Ovary (tissue), 10 donors: ENCODE results near the gene RASGRF2. TPM values are rescaled to one million over a fixed set of nuclear protein-coding genes. Genes with fewer than 3 reads are reported as not detected.

Experiments used
- DNase-seq, 5 donors: peaks; one replicate each; pipeline ENCODE4 v3.0.0-alpha.2; 2019 to 2020
- H3K27ac ChIP-seq, 2 donors: fragments of 200-600 bp; one replicate each; pipeline versions ENCODE4 v1.5.1 to v1.8.0; 2019 to 2022
- H3K27me3 ChIP-seq: fragments of 200-600 bp; one replicate; pipeline ENCODE4 v1.8.0; 2022
- H3K36me3 ChIP-seq: fragments of 200-600 bp; sonication (generic); one replicate; pipeline ENCODE4 v1.5.1; 2019
- H3K4me1 ChIP-seq: one replicate; pipeline ENCODE4 v1.8.1; 2013; ENCODE audit warnings: mild to moderate bottlenecking, moderate library complexity; ENCODE audit not compliant: insufficient read depth
- H3K4me3 ChIP-seq: fragments of 200-600 bp; sonication (generic); one replicate; pipeline ENCODE4 v1.5.1; 2017
- H3K9me3 ChIP-seq, 2 donors: fragments of 200-600 bp in 1 of 2; sonication (generic) in 1 of 2; one replicate each; pipeline versions ENCODE4 v1.5.1 to v1.8.1; 2013 to 2019; ENCODE audit warnings: mild to moderate bottlenecking in 1 of 2, moderate library complexity in 1 of 2
- CTCF ChIP-seq, 3 donors: fragments of 450-650 bp in 2 of 3; fragments of 200-600 bp in 1 of 3; IDR thresholded peaks; one replicate each; pipeline versions ENCODE4 v1.5.1 to v1.8.0; 2016 to 2022; ENCODE audit warnings: antibody characterized with exemption in 3 of 3, mild to moderate bottlenecking in 1 of 3
- EP300 ChIP-seq: sonication (generic); formaldehyde crosslinking; IDR thresholded peaks from one replicate; pipeline ENCODE4 v1.6.1; 2017; ENCODE audit warnings: antibody characterized with exemption
- POLR2A ChIP-seq: fragments of 450-650 bp; IDR thresholded peaks from one replicate; pipeline ENCODE4 v1.6.1; 2017; ENCODE audit warnings: antibody characterized with exemption, mild to moderate bottlenecking, moderate library complexity
- WGBS, 3 donors: extraction: QIAGEN DNeasy Blood & Tissue Kit in 1 of 3; methylation state at CpG; one replicate each; pipeline versions ENCODE4 v1.1.5 to v1.1.7; 2013 to 2017; 5-methylcytosine and 5-hydroxymethylcytosine counted together
- intact Hi-C, 4 donors: fragments of 100-400 bp; cut with DNase I; formaldehyde crosslinking; loops; one replicate each; pipeline versions ENCODE4 v1.11.0 to v1.15.1; 2022 to 2023
- long read RNA-seq, 3 donors: library from polyadenylated mRNA in 2 of 3; unstranded in 2 of 3; transcript quantifications; one replicate each; pipeline ENCODE4 v2.0.0 and lab custom pipeline, GENCODE V29; 2021 to 2026
- polyA plus RNA-seq, 2 donors: library from polyadenylated mRNA; stranded (reverse); fragments of 200-250 nt in 1 of 2; fragments of 350-450 nt in 1 of 2; fragmentation: Illumina TruSeq in 1 of 2; extraction: RNeasy Lipid Tissue Mini Kit (QIAGEN cat#74804) in 1 of 2; gene quantifications; one replicate each; pipeline ENCODE4 v1.2.3, GENCODE V29; 2013 to 2014
- total RNA-seq, 7 donors: library from RNA; depleted of rRNA in 2 of 7; stranded (reverse); fragments of >200 nt in 2 of 7; fragmentation: NEBNext Ultra II Directional in 3 of 7; extraction: Animal tissue kit (Norgen Biotek cat#: 25700) in 3 of 7; gene quantifications; one replicate each; pipeline versions ENCODE4 v1.1.0 to v1.2.4, GENCODE V29; 2016 to 2023
- donor health status: DM: no; HTN: no; CAD: no; lungs with moderate emphysema.
- donor health status: DM: no; HTN: no; CAD: no.
- donor health status: Bipolar disorder and iron deficiency.
- donor health status: DM: yes; HTN: yes; CAD: no.
- donor health status: DM: no; HTN: no; CAD: no.
- donor health status: DM: yes; HTN: yes; CAD: no.

Gene RASGRF2, protein sequence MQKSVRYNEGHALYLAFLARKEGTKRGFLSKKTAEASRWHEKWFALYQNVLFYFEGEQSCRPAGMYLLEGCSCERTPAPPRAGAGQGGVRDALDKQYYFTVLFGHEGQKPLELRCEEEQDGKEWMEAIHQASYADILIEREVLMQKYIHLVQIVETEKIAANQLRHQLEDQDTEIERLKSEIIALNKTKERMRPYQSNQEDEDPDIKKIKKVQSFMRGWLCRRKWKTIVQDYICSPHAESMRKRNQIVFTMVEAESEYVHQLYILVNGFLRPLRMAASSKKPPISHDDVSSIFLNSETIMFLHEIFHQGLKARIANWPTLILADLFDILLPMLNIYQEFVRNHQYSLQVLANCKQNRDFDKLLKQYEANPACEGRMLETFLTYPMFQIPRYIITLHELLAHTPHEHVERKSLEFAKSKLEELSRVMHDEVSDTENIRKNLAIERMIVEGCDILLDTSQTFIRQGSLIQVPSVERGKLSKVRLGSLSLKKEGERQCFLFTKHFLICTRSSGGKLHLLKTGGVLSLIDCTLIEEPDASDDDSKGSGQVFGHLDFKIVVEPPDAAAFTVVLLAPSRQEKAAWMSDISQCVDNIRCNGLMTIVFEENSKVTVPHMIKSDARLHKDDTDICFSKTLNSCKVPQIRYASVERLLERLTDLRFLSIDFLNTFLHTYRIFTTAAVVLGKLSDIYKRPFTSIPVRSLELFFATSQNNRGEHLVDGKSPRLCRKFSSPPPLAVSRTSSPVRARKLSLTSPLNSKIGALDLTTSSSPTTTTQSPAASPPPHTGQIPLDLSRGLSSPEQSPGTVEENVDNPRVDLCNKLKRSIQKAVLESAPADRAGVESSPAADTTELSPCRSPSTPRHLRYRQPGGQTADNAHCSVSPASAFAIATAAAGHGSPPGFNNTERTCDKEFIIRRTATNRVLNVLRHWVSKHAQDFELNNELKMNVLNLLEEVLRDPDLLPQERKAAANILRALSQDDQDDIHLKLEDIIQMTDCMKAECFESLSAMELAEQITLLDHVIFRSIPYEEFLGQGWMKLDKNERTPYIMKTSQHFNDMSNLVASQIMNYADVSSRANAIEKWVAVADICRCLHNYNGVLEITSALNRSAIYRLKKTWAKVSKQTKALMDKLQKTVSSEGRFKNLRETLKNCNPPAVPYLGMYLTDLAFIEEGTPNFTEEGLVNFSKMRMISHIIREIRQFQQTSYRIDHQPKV (N-terminal part only)
- total RNA-seq (10 to 100 TPM; 12.4 to 55.1 (median 25.0) TPM), polyA plus RNA-seq (10 to 100 TPM in 1 of 2 donors, 1 to 10 TPM in 1; 8.6 to 18.4 TPM)
- long read RNA-seq, donor 1, partial matches to known transcripts: 15 of 32 reads
- long read RNA-seq, donor 1, other reads (novel, unspliced or antisense): 15 of 32 reads
- long read RNA-seq, donor 2: 0 reads
- long read RNA-seq, donor 3, full-length matches to known transcripts: 14 of 54 reads
- long read RNA-seq, donor 3, partial matches to known transcripts: 27 of 54 reads
- long read RNA-seq, donor 3, other reads (novel, unspliced or antisense): 13 of 54 reads

- H3K4me3 ChIP-seq: peak within 1 kb of the TSS; percentile 39
- DNase-seq: peak; percentile 58 to 72 (median 66)
- no peaks in the 10 kb centered on the region for H3K36me3 ChIP-seq
- TF ChIP-seq POLR2A (no peak), EP300 (no peak), CTCF (IDR thresholded peaks at IDR 0.05) (no peak)
- H3K27ac ChIP-seq: peak within 1 kb of the TSS; percentile 81 to 94
- no peaks in the 10 kb centered on the region for H3K9me3 ChIP-seq
- H3K27me3 ChIP-seq: no peaks in the 10 kb centered on the region
- WGBS, 3 donors: 12 to 14% (median 14%) methylated on average over 56 to 66 of the region's 66 CpGs
- peaks cover 5% of the 10 kb centered on the region for H3K4me1 ChIP-seq
- intact Hi-C loops: no loop called here
Observed at GRCh38 chr5:80959768-80960442, at the start of gene RASGRF2. Gene RASGRF2, plus strand, starts transcription at chr5:80960363. Its CDS starts 376 bp downstream, at chr5:80960739.

- Histone ChIP-seq H3K27ac (no peak overlapping the region), H3K36me3 (no peaks in the 10 kb centered on the region), H3K4me1 (peaks cover 4% of the 10 kb centered on the region), H3K4me3 (no peak overlapping the region), H3K27me3 (no peaks in the 10 kb centered on the region), H3K9me3 (no peaks in the 10 kb centered on the region)
- TF ChIP-seq EP300 (no peak), CTCF (IDR thresholded peaks at IDR 0.05) (no peak), POLR2A (no peak)
- WGBS, 3 donors: 92 to 97% (median 95%) methylated on average over 3 of the region's 3 CpGs
- DNase-seq: no peak
- intact Hi-C loops: no loop called here
Observed at GRCh38 chr5:80912479-80912878, 47.7 kb upstream of the RASGRF2 start.

DNA sequence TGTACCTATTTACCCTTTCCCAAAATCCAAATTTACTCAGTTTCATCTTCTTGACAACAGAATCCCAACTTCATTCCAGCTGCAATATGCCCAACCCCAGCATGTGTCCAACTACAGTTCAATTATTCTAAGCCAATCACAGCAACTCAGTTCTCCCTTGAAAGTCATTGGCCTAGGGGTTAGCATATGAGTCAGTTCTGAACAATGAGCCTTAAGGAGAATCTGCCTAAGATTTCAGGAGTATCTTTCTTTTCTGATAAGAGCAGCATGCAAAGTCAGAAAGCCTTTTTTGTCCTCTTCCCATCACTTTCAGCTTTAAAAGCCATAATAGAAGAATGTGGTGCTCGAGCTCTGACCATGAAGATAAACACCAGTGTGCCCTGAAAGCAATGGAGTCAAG, 44.4 kb upstream of the RASGRF2 start:
- intact Hi-C loops: no loop called here
- Histone ChIP-seq H3K4me1 (peaks cover 6% of the 10 kb centered on the region), H3K27ac (peak overlapping the region in 1 of 2 donors; percentile 11), H3K9me3 (no peaks in the 10 kb centered on the region), H3K4me3 (no peak overlapping the region), H3K36me3 (no peaks in the 10 kb centered on the region), H3K27me3 (no peaks in the 10 kb centered on the region)
- TF ChIP-seq CTCF (IDR thresholded peaks at IDR 0.05) (no peak), POLR2A (no peak), EP300 (no peak)
- 26 to 39% (median 31%) methylated on average over 1 of the region's 1 CpG for WGBS, 3 donors
- no peak for DNase-seq
